K562 (cell line): Measurements from ENCODE around the gene PRKCE. TPM values are rescaled to one million over a fixed set of nuclear protein-coding genes. Genes with fewer than 3 reads are reported as not detected.

Source experiments
- ATAC-seq: fragments of 200-7000 bp; cut with Tn5 transposase; 3 replicates; pipeline ENCODE4 v1.9.1; 2020; ENCODE audit warnings: moderate library complexity
- BruUV-seq: library from RNA; stranded (reverse); fragments of 400-500 nt; replicated peaks from 2 replicates; lab custom pipeline; 2021; lab: Mats Ljungman, UMichigan
- CTCF ChIA-PET: fragments of 300-600 bp; formaldehyde crosslinking; extraction: SDS; loops from one replicate; lab custom pipeline; 2021; ENCODE audit warnings: low intra/inter-chr PET ratio; lab: Yijun Ruan, JAX
- POLR2A ChIA-PET: fragments of 300-600, 350-650 bp; sonication (Branson Sonifier 250); formaldehyde crosslinking; extraction: SDS; loops from one replicate; lab custom pipeline; 2021; ENCODE audit warnings: antibody characterized with exemption, inconsistent platforms; lab: Yijun Ruan, JAX
- DNase-seq, 4 experiments: peaks; one replicate each; pipeline versions ENCODE4 v3.0.0 to v3.0.0-alpha.2; 2011 to 2018; ENCODE audit warnings: low spot score in 3 of 4, mixed read lengths in 3 of 4; ENCODE audit errors: extremely low read depth in 1 of 4
- FAIRE-seq: peaks from 2 replicates; lab custom pipeline; 2011; peaks lifted over from hg19 to GRCh38; lab: Jason Lieb, UNC
- H2AFZ ChIP-seq: 2 replicates; pipeline ENCODE4 v1.6.0; 2011; ENCODE audit warnings: low read depth, low read length, control low read depth, inconsistent platforms
- H3K27ac ChIP-seq: fragments of 200-600 bp; 3 replicates; pipeline ENCODE4 v1.8.0; 2011; ENCODE audit warnings: low read depth, mild to moderate bottlenecking, control low read depth, inconsistent platforms, low read length, moderate library complexity, mixed read lengths; ENCODE audit errors: extremely low read depth
- H3K27me3 ChIP-seq, 2 experiments: fragments of 300-600 bp in 1 of 2; 2 replicates in 1 of 2; 3 replicates in 1 of 2; pipeline versions ENCODE4 v1.6.0 to v1.8.0; 2011; ENCODE audit warnings: inconsistent platforms in 2 of 2, low read length in 2 of 2, mild to moderate bottlenecking in 1 of 2, mixed read lengths in 1 of 2, moderate library complexity in 1 of 2; ENCODE audit not compliant: control insufficient read depth in 2 of 2, insufficient read depth in 2 of 2
- H3K36me3 ChIP-seq: fragments of 300-600 bp; 3 replicates; pipeline ENCODE4 v1.8.0; 2011; ENCODE audit warnings: mild to moderate bottlenecking, low read length, inconsistent platforms; ENCODE audit not compliant: control insufficient read depth, insufficient read depth
- H3K4me1 ChIP-seq, 2 experiments: fragments of 200-600 bp in 1 of 2; replicated peaks in 1 of 2; 2 replicates in 1 of 2; 3 replicates in 1 of 2; pipeline versions ENCODE4 v1.5.1 to v1.8.0; 2011; ENCODE audit warnings: inconsistent platforms in 2 of 2, low read length in 2 of 2, mild to moderate bottlenecking in 1 of 2, mixed read lengths in 1 of 2, moderate library complexity in 1 of 2; ENCODE audit not compliant: control insufficient read depth in 2 of 2, insufficient read depth in 2 of 2
- H3K4me2 ChIP-seq: 2 replicates; pipeline ENCODE4 v1.6.1; 2011; ENCODE audit warnings: low read length, control low read depth, inconsistent platforms, mixed read lengths; ENCODE audit not compliant: insufficient read depth
- H3K4me3 ChIP-seq: fragments of 200-600 bp; sonication (generic), shearing (Covaris generic); 2 replicates; pipeline ENCODE4 v1.5.1; 2016; ENCODE audit warnings: control low read depth, inconsistent platforms
- H3K79me2 ChIP-seq: fragments of 200-600 bp; 3 replicates; pipeline ENCODE4 v1.8.0; 2011; ENCODE audit warnings: low read length, inconsistent platforms; ENCODE audit not compliant: control insufficient read depth, insufficient read depth
- H3K9ac ChIP-seq, 2 experiments: 2 replicates each; pipeline versions ENCODE4 v1.6.0 to v1.6.1; 2011; ENCODE audit warnings: low read depth in 2 of 2, low read length in 2 of 2, control low read depth in 1 of 2, inconsistent platforms in 1 of 2, mild to moderate bottlenecking in 1 of 2, mixed read lengths in 1 of 2; ENCODE audit not compliant: insufficient read depth in 1 of 2
- H3K9me1 ChIP-seq: one replicate; pipeline ENCODE4 v1.6.0; 2011; ENCODE audit warnings: inconsistent platforms, mild to moderate bottlenecking, low read length, moderate library complexity; ENCODE audit not compliant: control insufficient read depth, insufficient read depth
- H3K9me3 ChIP-seq: replicated peaks from 2 replicates; pipeline ENCODE4 v1.5.1; 2011; ENCODE audit warnings: low read depth, low read length, inconsistent platforms; ENCODE audit not compliant: control insufficient read depth, insufficient read depth
- H4K20me1 ChIP-seq: replicated peaks from 2 replicates; pipeline ENCODE4 v1.6.1; 2011; ENCODE audit warnings: low read length, inconsistent platforms, mixed read lengths; ENCODE audit not compliant: control insufficient read depth, insufficient read depth
- CTCF ChIP-seq, 3 experiments: IDR thresholded peaks in 2 of 3; conservative IDR thresholded peaks in 1 of 3; 2 replicates each; pipeline ENCODE4 v1.5.1; 2011 to 2012; ENCODE audit warnings: low read length in 3 of 3, mild to moderate bottlenecking in 3 of 3, control low read depth in 2 of 3, improper control_type of control experiment in 1 of 3, inconsistent platforms in 1 of 3, low read depth in 1 of 3, mixed read lengths in 1 of 3, moderate library complexity in 1 of 3; ENCODE audit not compliant: insufficient read depth in 2 of 3
- MEF2D ChIP-seq: conservative IDR thresholded peaks from 2 replicates; pipeline ENCODE4 v1.6.1; 2016; ENCODE audit warnings: low read depth, missing genetic modification characterization, missing compliant biosample characterization
- MEIS2 ChIP-seq: fragments of 450-650 bp; IDR thresholded peaks from 2 replicates; pipeline ENCODE4 v1.6.1; 2014; ENCODE audit warnings: mild to moderate bottlenecking; ENCODE audit not compliant: partially characterized antibody
- PPARD ChIP-seq: fragments of 250-450 bp; sonication (Bioruptor Pico); IDR thresholded peaks from 2 replicates; pipeline ENCODE4 v1.8.0; 2022; ENCODE audit warnings: inconsistent platforms, mild to moderate bottlenecking, moderate library complexity
- RAD21 ChIP-seq, 2 experiments: fragments of 250-450 bp in 1 of 2; fragments of 450-650 bp in 1 of 2; sonication (Bioruptor Pico) in 1 of 2; formaldehyde crosslinking in 1 of 2; IDR thresholded peaks in 1 of 2; conservative IDR thresholded peaks in 1 of 2; 2 replicates each; pipeline versions ENCODE4 v1.4.0 to v1.8.0; 2020 to 2022; ENCODE audit warnings: mild to moderate bottlenecking in 2 of 2, moderate library complexity in 1 of 2
- REST ChIP-seq, 2 experiments: fragments of 450-650 bp; formaldehyde crosslinking in 1 of 2; IDR thresholded peaks; 2 replicates each; pipeline versions ENCODE4 v1.4.0 to v1.6.1; 2014 to 2020; ENCODE audit warnings: mild to moderate bottlenecking in 2 of 2, borderline replicate concordance in 1 of 2, low read depth in 1 of 2
- XRCC5 ChIP-seq: fragments of 200-400 bp; formaldehyde crosslinking; IDR thresholded peaks from 2 replicates; pipeline ENCODE4 v1.6.1; 2017; ENCODE audit warnings: low read depth, mild to moderate bottlenecking, low read length
- ZNF354B ChIP-seq: fragments of 250-450 bp; sonication (Bioruptor Pico); IDR thresholded peaks from 2 replicates; pipeline ENCODE4 v1.4.0; 2020
- WGBS: fragments of 100-300 bp; shearing (Covaris generic); methylation state at CpG from one replicate; pipeline ENCODE4 v1.1.6; 2016; ENCODE audit warnings: low coverage, mixed read lengths; ENCODE audit not compliant: insufficient coverage; ENCODE audit errors: missing lambda C conversion rate; 5-methylcytosine and 5-hydroxymethylcytosine counted together
- in situ Hi-C: fragments of 300-500 bp; cut with MboI; formaldehyde crosslinking; loops from 4 replicates; pipeline ENCODE4 v1.15.0; 2018; ENCODE audit warnings: inconsistent platforms, mixed read lengths
- intact Hi-C: fragments of 100-400 bp; cut with micrococcal nuclease; formaldehyde crosslinking; loops from 2 replicates; pipeline ENCODE4 v1.14.2; 2022
- polyA plus RNA-seq, 8 experiments: library from polyadenylated mRNA; depleted of rRNA in 4 of 8; stranded (reverse) in 5 of 8; unstranded in 3 of 8; fragments of >200 nt; fragmentation: Nextera tagmentation in 2 of 8; fragmentation: Illumina TruSeq in 1 of 8; extraction: Ambion mirVana in 2 of 8; extraction: Trizol in 1 of 8; gene quantifications; 2 replicates each; pipeline versions ENCODE4 v1.2.1 to v1.2.3, GENCODE V29; 2011 to 2014; ENCODE audit warnings: inconsistent platforms in 1 of 8, missing spikeins in 1 of 8
- total RNA-seq, 7 experiments: library from RNA; depleted of rRNA in 6 of 7; stranded (reverse); fragments of >200 nt in 6 of 7; fragmentation: Illumina TruSeq in 2 of 7; extraction: Trizol in 2 of 7; gene quantifications; 2 replicates each; pipeline versions ENCODE4 v1.2.1 to v1.2.3, GENCODE V29; 2011 to 2021; ENCODE audit warnings: low replicate concordance in 1 of 7

Gene PRKCE
- total and polyA plus RNA-seq, 9 of the 15 experiments (the other 6 are each of a cell fraction or from before 2014, with no cell fraction given): 0.06 to 1.0 (median 0.22) TPM; not detected in 1

- no peak for TF ChIP-seq MEF2D (tag)
Observed at GRCh38 chr2:46058140-46058539, 406.7 kb downstream of the PRKCE start (continued).

GRCh38 chr2:46062637-46063412 is 411.4 kb downstream of the PRKCE start:
- intact Hi-C loops: loop anchor here (1.0 kb wide), 2 partner anchors 302 to 398 kb away; no protein-coding TSS in a partner anchor
- in situ Hi-C loops: no loop called here
- DNase-seq: peak; percentile 61 to 77 (median 74)
- peak; percentile 93 for FAIRE-seq
- Histone ChIP-seq H4K20me1 (no peaks in the 10 kb centered on the region), H3K9me1 (no peaks in the 10 kb centered on the region), H3K27ac (no peak overlapping the region), H3K79me2 (no peaks in the 10 kb centered on the region), H3K4me2 (no peak overlapping the region), H3K9me3 (no peaks in the 10 kb centered on the region), H3K36me3 (no peaks in the 10 kb centered on the region), H3K4me1 (no peaks in the 10 kb centered on the region; a peak in 1 of 5 replicates), H3K9ac (no peak overlapping the region), H2AFZ (no peak overlapping the region), H3K4me3 (no peak overlapping the region), H3K27me3 (peaks cover 13 to 24% of the 10 kb centered on the region in 2 experiments; a peak in 4 of 5 replicates)
- POLR2A ChIA-PET: interaction anchor here (0.6 to 1.6 kb wide), 2 partner anchors 9 to 13 kb away, joined by 3 to 6 read pairs; no protein-coding TSS in a partner anchor
- no TSS peak for BruUV-seq
- CTCF ChIA-PET: interaction anchor here (0.6 to 1.9 kb wide), 8 partner anchors 60 to 826 kb away, joined by 3 to 8 read pairs (median 3); no protein-coding TSS in a partner anchor
- ATAC-seq: peak; percentile 86
- 13% methylated on average over 15 of the region's 15 CpGs for WGBS
- TF ChIP-seq ZNF354B (CRISPR knock-in tag) (no peak), CTCF (IDR thresholded peaks at IDR 0.05 in 2 of 3, conservative IDR thresholded peaks at IDR 0.05 in 1 of 3; ENCODE audit: insufficient read depth in 2 of 3, low read depth in 1 of 3, low read length in 3 of 3) (peak; percentile 77 to 80 (median 79)), REST (IDR thresholded peaks at IDR 0.05; ENCODE audit: borderline replicate concordance) (peak; percentile 71; the same call in 1 of the 2 replicates), REST (CRISPR knock-in tag; IDR thresholded peaks at IDR 0.05; ENCODE audit: low read depth) (no peak), RAD21 (CRISPR knock-in tag; conservative IDR thresholded peaks at IDR 0.05 in 1 of 2, IDR thresholded peaks at IDR 0.05 in 1 of 2) (peak; percentile 74 to 83), XRCC5 (0 out of 2 replicates have a peak, but pooled peaks have one; percentile 21), MEIS2 (no peak), PPARD (CRISPR knock-in tag) (no peak)
